ENCODE measurements around the gene NEUROD2. TPM values are rescaled to one million over a fixed set of nuclear protein-coding genes. Genes with fewer than 3 reads are reported as not detected.

The NEUROD2 gene
- total RNA-seq (2022) (not detected in 2 replicates), Bru-seq, nascent RNA (not detected), BruChase-seq, experiment 1, labeled RNA remaining after a 2-hour chase (not detected), BruChase-seq, experiment 2, labeled RNA remaining after a 6-hour chase (not detected)
- long read RNA-seq = 0 reads

- Mint-ChIP-seq H3K4me1 (ENCODE audit: low read depth, unreplicated experiment) (no peaks in the 10 kb centered on the region), H3K9me3 (ENCODE audit: unreplicated experiment) (no peaks in the 10 kb centered on the region), H3K27me3 (ENCODE audit: insufficient read depth, unreplicated experiment) (peaks cover 30% of the 10 kb centered on the region), H3K4me3 (ENCODE audit: unreplicated experiment) (peak within 1 kb of the TSS; percentile 33), H3K36me3 (ENCODE audit: insufficient read depth, unreplicated experiment) (no peaks in the 10 kb centered on the region), H3K27ac (ENCODE audit: unreplicated experiment) (no peak within 1 kb of the TSS)
- intact Hi-C loops (cut with micrococcal nuclease; ENCODE audit: unreplicated experiment) = no loop called here
- ChIA-PET POLR2A (no interaction called here), CTCF (no interaction called here)
- H3K36me3 ChIP-seq (ENCODE audit: control insufficient read depth, insufficient read depth, low read length) = no peaks in the 10 kb centered on the region
- H3K27me3 ChIP-seq (replicated peaks; ENCODE audit: control insufficient read depth, insufficient read depth, low read length) = peaks cover 3% of the 10 kb centered on the region; the same call in 1 of the 2 replicates
- H3K9me3 ChIP-seq = no peaks in the 10 kb centered on the region
- no peak for TF ChIP-seq CTCF (IDR thresholded peaks at IDR 0.05; ENCODE audit: insufficient read depth in 1 of 2, low read depth in 1 of 2, low read length in 1 of 2, severe bottlenecking in 1 of 2, unreplicated experiment in 1 of 2)
- no peak for DNase-seq
- H3K4me1 ChIP-seq = peaks cover 14% of the 10 kb centered on the region; the same call in 1 of the 2 replicates
- H3K4me3 ChIP-seq (ENCODE audit: low read depth, low read length) = no peak within 1 kb of the TSS
- no TSS peak for BruUV-seq (replicated peaks)
Measured at GRCh38 chr17:39607851-39608130, at the start of gene NEUROD2. Gene NEUROD2 (minus strand): TSS chr17:39607920. CDS start chr17:39606599, 1,321 bp downstream.

GRCh38 chr17:39655105-39655504, 47.4 kb upstream of the NEUROD2 start:
- no peak overlapping the region for H3K4me3 ChIP-seq (ENCODE audit: low read depth, low read length)
- intact Hi-C loops (cut with micrococcal nuclease; ENCODE audit: unreplicated experiment) = no loop called here
- no peaks in the 10 kb centered on the region for H3K9me3 Mint-ChIP-seq (ENCODE audit: unreplicated experiment)
- POLR2A ChIA-PET = no interaction called here
- CTCF ChIA-PET = interaction anchor here (0.7 to 3.6 kb wide), 7 partner anchors 8 to 33 kb away, joined by 3 to 22 read pairs (median 4); partner anchors contain the start of gene TCAP
- BruUV-seq (replicated peaks) = no TSS peak
- no peak overlapping the region for H3K27ac Mint-ChIP-seq (ENCODE audit: unreplicated experiment)
- no peaks in the 10 kb centered on the region for H3K9me3 ChIP-seq
- peaks cover 19% of the 10 kb centered on the region for H3K4me1 ChIP-seq
- H3K27me3 ChIP-seq (replicated peaks; ENCODE audit: control insufficient read depth, insufficient read depth, low read length) = no peaks in the 10 kb centered on the region
- peaks cover 18% of the 10 kb centered on the region for H3K4me1 Mint-ChIP-seq (ENCODE audit: low read depth, unreplicated experiment)
- no peak for DNase-seq
- peaks cover 19% of the 10 kb centered on the region for H3K36me3 Mint-ChIP-seq (ENCODE audit: insufficient read depth, unreplicated experiment)
- no peak for TF ChIP-seq CTCF (IDR thresholded peaks at IDR 0.05; ENCODE audit: insufficient read depth in 1 of 2, low read depth in 1 of 2, low read length in 1 of 2, severe bottlenecking in 1 of 2, unreplicated experiment in 1 of 2)
- H3K4me3 Mint-ChIP-seq (ENCODE audit: unreplicated experiment) = no peak overlapping the region
- H3K27me3 Mint-ChIP-seq (ENCODE audit: insufficient read depth, unreplicated experiment) = no peaks in the 10 kb centered on the region
- H3K36me3 ChIP-seq (ENCODE audit: control insufficient read depth, insufficient read depth, low read length) = peaks cover 2% of the 10 kb centered on the region; the same call in 1 of the 2 replicates

GRCh38 chr17:39653662-39654331, 46.1 kb upstream of the NEUROD2 start:
- Histone ChIP-seq H3K9me3 (no peaks in the 10 kb centered on the region), H3K4me1 (peaks cover 19% of the 10 kb centered on the region), H3K27me3 (replicated peaks; ENCODE audit: control insufficient read depth, insufficient read depth, low read length) (no peaks in the 10 kb centered on the region), H3K4me3 (ENCODE audit: low read depth, low read length) (no peak overlapping the region), H3K36me3 (ENCODE audit: control insufficient read depth, insufficient read depth, low read length) (peaks cover 2% of the 10 kb centered on the region; the same call in 1 of the 2 replicates)
- Mint-ChIP-seq H3K27me3 (ENCODE audit: insufficient read depth, unreplicated experiment) (no peaks in the 10 kb centered on the region), H3K4me3 (ENCODE audit: unreplicated experiment) (no peak overlapping the region), H3K9me3 (ENCODE audit: unreplicated experiment) (no peaks in the 10 kb centered on the region), H3K27ac (ENCODE audit: unreplicated experiment) (no peak overlapping the region), H3K36me3 (ENCODE audit: insufficient read depth, unreplicated experiment) (peaks cover 19% of the 10 kb centered on the region), H3K4me1 (ENCODE audit: low read depth, unreplicated experiment) (peaks cover 18% of the 10 kb centered on the region)
- intact Hi-C loops (cut with micrococcal nuclease; ENCODE audit: unreplicated experiment) = no loop called here
- CTCF ChIA-PET = interaction anchor here (0.9 to 3.6 kb wide), 10 partner anchors 10 to 77 kb away, joined by 4 to 22 read pairs (median 5); partner anchors contain the start of genes MIEN1, PNMT, STARD3 and TCAP
- POLR2A ChIA-PET = no interaction called here
- peak; percentile 76 to 81 for TF ChIP-seq CTCF (IDR thresholded peaks at IDR 0.05; ENCODE audit: insufficient read depth in 1 of 2, low read depth in 1 of 2, low read length in 1 of 2, severe bottlenecking in 1 of 2, unreplicated experiment in 1 of 2)
- no TSS peak for BruUV-seq (replicated peaks)
- DNase-seq = peak in 1 of 2 experiments; percentile 69
